Ramos (cell line): ENCODE measurements around the gene XPNPEP1.

Experiments used
- in situ Hi-C: fragments of 300-500 bp; cut with MboI; formaldehyde crosslinking; loops from one replicate; pipeline ENCODE4 v1.14.3; 2022; ENCODE audit warnings: low sequenced_read_pairs; ENCODE audit not compliant: unreplicated experiment

XPNPEP1 gene

GRCh38 chr10:109926061-109926745 is 2.9 kb upstream of the XPNPEP1 start:
- in situ Hi-C loops = no loop called here

GRCh38 chr10:109924967-109925620 is 1.8 kb upstream of the XPNPEP1 start:
- in situ Hi-C loops = loop anchor here (25.0 kb wide), 1 partner anchor 937 kb away; the partner anchor contains the start of gene PDCD4

- in situ Hi-C loops = loop anchor here (25.0 kb wide), 1 partner anchor 938 kb away; the partner anchor contains the start of gene PDCD4
These were observed 776 bp upstream of the XPNPEP1 start for GRCh38 chr10:109924087-109924486.

GRCh38 chr10:109922358-109922975 is 844 bp downstream of the XPNPEP1 start:
- in situ Hi-C loops = loop anchor here (25.0 kb wide), 1 partner anchor 940 kb away; the partner anchor contains the start of gene PDCD4

GRCh38 chr10:109920016-109920415 is 3.3 kb downstream of the XPNPEP1 start:
- in situ Hi-C loops = loop anchor here (25.0 kb wide), 1 partner anchor 942 kb away; the partner anchor contains the start of gene PDCD4

GRCh38 chr10:109919220-109919619 is 4.1 kb downstream of the XPNPEP1 start:
- in situ Hi-C loops = loop anchor here (25.0 kb wide), 1 partner anchor 943 kb away; the partner anchor contains the start of gene PDCD4

GRCh38 chr10:109918707-109919106 is 4.6 kb downstream of the XPNPEP1 start:
- in situ Hi-C loops = loop anchor here (25.0 kb wide), 1 partner anchor 944 kb away; the partner anchor contains the start of gene PDCD4

GRCh38 chr10:109915566-109915965 is 7.7 kb downstream of the XPNPEP1 start:
- in situ Hi-C loops = loop anchor here (25.0 kb wide), 1 partner anchor 947 kb away; the partner anchor contains the start of gene PDCD4

GRCh38 chr10:109914966-109915365 is 8.3 kb downstream of the XPNPEP1 start:
- in situ Hi-C loops = loop anchor here (25.0 kb wide), 1 partner anchor 947 kb away; the partner anchor contains the start of gene PDCD4

- in situ Hi-C loops = loop anchor here (25.0 kb wide), 1 partner anchor 949 kb away; the partner anchor contains the start of gene PDCD4
These were observed 9.9 kb downstream of the XPNPEP1 start for GRCh38 chr10:109913306-109913892.

GRCh38 chr10:109912335-109913281 is 10.7 kb downstream of the XPNPEP1 start:
- in situ Hi-C loops = loop anchor here (25.0 kb wide), 1 partner anchor 950 kb away; the partner anchor contains the start of gene PDCD4

GRCh38 chr10:109911903-109912302 is 11.4 kb downstream of the XPNPEP1 start:
- in situ Hi-C loops = loop anchor here (25.0 kb wide), 1 partner anchor 950 kb away; the partner anchor contains the start of gene PDCD4

GRCh38 chr10:109906316-109906715 is 17.0 kb downstream of the XPNPEP1 start:
- in situ Hi-C loops = loop anchor here (25.0 kb wide), 1 partner anchor 956 kb away; the partner anchor contains the start of gene PDCD4

GRCh38 chr10:109904397-109904796 is 18.9 kb downstream of the XPNPEP1 start:
- in situ Hi-C loops = loop anchor here (25.0 kb wide), 1 partner anchor 958 kb away; the partner anchor contains the start of gene PDCD4

- in situ Hi-C loops = loop anchor here (25.0 kb wide), 1 partner anchor 959 kb away; the partner anchor contains the start of gene PDCD4
These were observed 20.0 kb downstream of the XPNPEP1 start for GRCh38 chr10:109902992-109903947.

GRCh38 chr10:109899356-109900331 is 23.7 kb downstream of the XPNPEP1 start:
- in situ Hi-C loops = loop anchor here (25.0 kb wide), 1 partner anchor 963 kb away; the partner anchor contains the start of gene PDCD4
